HK-2 (cell line): ENCODE results near the gene CWC27.
A peak's percentile ranks its signal among the peaks of the same experiment; 100 is the strongest.
"Not testable (repeated sequence)": the region's sequence is repeated elsewhere in the genome, so short reads cannot be mapped to it uniquely, and the experiment has no call there.

Experiments used
- DNase-seq: peaks from one replicate; pipeline ENCODE4 v3.0.0-alpha.2; 2018; ENCODE audit not compliant: unreplicated experiment

CWC27 gene

DNA sequence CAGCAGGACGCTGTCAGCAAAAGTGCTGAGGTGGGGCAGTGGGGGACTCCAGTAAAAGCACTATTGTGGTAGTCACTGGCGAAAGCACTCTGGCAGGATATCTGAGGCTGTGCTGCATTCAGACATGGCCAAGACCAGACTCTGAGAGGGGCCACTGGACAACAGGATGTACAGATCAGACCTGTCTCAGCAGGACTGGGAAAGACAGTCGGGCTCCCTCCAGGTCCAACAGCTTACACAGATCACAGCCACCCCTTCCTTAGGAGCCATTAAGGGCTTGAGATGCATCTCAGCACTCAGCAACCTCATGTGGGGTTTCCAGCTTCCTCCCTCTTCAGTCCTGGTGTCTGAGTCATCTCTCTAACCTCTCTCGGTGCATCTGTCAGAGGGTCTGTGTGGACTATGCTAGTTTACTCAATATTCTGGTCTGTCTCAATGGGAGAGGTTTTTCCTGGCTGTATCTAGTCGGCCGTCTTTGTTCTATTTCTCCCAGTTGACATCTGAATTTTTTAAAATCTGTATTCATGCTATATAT lies 154.5 kb downstream of the CWC27 start:
- DNase-seq, result peak; percentile 6

DNA sequence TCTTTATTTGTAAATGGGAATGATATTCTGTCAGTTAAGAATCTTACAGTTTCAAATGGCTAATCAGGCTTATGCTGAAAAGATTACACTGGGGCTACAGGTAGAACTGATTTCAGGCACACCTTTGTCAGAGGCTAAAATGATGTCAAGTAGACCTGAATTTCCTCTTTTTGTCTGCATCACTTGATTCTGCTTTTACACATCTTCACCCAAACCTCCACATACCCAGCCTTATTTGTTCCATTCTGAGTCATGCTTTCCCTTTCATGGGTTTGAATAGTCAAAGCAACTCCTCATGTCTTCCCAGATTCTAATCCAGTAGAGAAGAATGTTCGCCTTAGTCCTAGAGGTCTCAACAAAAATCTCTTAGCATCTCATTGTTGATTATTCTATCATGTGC lies 156.4 kb downstream of the CWC27 start:
- no peak for DNase-seq

DNA sequence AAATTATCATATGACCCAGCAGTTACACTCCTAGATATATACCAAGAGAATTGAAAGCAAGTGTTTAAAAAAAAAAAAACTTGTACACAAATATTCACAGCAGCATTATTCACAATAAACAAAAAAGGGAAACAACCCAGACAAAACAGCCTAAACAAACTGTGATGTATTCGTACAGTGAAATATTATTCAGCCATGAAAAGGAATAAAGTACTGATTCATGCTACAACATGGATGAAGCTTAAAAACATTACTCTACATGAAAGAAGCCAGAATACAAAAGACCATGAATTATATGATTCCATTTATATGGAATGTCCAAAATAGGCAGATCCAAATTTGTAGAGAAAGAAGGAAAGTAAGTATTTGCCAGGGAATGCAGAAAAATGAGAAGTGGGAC lies 161.1 kb downstream of the CWC27 start:
- no peak for DNase-seq

DNA sequence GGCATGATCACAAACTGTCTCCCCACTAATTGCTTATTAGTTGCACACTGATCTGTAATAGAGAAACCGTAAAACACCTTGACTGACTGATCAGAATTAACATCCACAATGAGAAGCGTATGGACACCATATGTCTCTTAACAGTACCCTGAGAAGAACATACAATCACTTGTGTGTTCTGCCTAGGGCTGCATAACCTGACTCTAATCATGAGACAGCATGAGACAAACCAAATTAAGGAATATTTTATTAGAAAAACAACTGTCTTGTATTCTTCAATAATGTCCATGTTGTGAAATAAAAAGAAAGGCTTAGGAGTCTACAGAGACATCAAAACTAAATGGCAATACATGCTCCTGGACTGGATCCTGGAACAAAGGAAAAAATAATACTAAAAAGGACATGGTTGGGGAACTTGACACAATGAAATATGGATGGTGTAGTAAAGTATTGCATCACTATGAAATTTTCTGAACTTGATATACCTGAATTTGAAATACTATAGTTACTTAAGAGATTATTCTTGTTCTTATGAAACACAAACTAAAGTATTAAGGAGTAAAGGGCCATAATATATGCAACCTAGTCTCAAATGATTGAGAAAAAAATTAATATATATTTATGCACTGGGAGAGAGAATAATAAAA lies 162.1 kb downstream of the CWC27 start:
- no peak for DNase-seq

DNA sequence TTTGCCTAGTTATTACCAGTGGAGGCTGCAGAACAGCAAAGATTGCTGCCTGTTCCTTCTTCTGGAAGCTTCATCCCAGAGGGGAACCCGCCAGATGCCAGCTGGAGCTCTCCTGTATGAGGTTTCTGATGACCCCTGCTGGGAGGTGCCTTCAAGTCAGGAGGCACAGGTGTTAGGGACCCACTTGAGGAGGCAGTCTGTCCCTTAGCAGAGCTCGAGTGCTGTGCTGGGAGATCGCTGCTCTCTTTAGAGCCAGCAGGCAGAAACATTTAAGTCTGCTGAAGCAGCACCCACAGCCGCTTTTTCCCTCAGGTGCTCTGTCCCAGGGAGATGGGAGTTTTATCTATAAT lies 170.7 kb downstream of the CWC27 start:
- DNase-seq, result not testable (repeated sequence)

DNA sequence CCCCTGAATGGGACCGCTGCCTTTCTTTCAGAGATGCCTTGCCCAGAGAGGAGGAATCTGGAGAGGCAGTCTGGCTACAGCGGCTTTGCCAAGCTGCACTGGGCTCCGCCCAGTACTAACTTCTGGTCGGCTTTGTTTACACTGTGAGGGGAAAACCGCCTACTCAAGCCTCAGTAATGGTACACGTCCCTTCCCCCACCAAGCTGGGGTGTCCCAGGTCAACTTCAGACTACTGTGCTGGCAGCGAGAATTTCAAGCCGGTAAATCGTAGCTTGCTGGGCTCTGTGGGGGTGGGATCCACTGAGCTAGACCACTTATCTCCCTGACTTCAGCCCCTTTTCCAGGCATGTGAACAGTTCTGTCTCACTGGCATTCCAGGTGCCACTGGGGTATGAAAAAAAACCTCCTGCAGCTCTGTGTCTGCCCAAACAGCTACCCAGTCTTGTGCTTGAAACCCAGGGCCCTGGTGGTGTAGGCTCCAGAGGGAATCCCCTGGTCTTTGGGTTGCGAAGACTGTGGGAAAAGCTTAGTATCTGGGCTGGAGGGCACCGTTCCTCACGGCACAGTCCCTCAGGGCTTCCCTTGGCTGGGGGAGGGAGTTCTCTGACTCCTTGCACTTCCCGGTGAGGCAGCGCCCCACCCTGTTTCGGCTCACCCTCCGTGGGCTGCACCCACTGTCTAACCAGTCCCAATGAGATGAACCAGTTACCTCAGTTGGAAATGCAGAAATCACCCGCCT lies 171.2 kb downstream of the CWC27 start:
- DNase-seq, result no peak

DNA sequence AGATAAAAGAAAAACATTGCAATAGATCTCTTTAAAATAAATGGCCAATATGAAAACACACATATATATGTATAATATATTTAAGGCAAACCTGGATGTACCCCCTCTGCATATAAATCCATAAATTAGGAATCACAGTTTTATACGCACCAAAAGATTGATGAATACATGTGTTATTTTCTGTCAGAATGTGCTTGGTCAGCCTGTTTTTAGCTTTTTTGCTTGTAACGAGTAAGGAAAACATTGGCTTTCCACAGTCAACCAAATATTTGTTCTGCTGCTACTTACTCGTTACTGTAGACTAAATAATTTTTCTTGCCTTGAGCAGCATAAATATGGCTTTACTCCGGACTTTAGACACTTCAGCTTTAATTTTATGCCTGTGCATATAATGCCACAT lies 173.7 kb downstream of the CWC27 start:
- no peak for DNase-seq

DNA sequence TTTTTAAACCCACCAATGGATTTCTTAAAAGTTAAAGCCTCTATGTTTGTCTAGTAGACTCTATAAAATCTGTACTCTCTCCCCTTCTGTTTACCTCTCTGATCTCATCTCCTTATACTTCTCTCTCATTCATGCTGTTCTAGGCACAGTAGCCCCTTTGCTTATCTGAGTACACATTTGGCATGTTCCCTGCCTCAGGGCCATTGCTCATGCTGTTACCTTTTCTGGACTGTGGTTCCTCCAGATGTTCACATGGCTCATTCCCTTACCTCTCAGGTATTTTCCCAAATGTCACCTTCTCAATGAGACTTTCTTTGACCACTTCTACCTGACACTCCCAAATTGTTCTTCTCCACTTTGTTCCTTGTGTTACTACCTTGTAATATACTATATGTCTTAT lies 176.1 kb downstream of the CWC27 start:
- DNase-seq, result no peak

DNA sequence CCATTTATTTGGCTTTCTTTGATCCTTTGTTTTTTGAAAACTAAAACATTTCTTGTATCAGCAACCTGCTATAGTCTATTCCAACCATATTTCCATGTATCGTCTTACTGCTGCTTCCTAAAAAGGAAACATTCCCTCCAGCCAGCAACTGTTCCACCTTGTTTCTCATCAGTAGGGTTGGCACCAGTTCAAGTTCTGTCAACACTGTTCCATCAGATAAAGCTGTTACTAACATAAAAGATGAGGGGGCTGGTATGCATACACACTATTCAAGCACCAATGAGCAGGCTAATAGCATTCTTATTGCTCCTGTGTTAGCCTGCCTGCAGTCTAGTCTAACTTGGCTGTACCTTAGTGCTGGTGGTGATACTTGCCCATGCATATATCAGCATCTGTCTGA lies 178.3 kb downstream of the CWC27 start:
- no peak for DNase-seq

DNA sequence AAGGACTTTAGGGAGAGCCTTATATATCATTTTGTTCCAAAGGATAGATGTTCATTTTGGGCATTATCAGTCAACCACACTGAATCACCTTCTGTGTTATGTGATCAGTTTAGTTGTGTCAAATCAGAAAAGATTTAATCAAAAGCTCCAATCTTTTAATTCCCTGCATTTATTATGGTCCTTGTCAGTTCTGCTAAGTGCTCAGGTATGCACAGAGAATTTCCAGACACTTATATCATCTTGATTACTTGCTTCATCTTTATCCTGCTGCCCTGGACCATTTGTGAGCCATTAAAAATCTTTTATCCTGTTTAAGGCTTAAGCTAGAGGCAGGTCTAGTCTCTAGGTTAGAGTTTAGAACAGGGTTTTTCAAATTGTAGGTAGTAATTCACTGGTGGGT lies 179.1 kb downstream of the CWC27 start:
- DNase-seq, result no peak

DNA sequence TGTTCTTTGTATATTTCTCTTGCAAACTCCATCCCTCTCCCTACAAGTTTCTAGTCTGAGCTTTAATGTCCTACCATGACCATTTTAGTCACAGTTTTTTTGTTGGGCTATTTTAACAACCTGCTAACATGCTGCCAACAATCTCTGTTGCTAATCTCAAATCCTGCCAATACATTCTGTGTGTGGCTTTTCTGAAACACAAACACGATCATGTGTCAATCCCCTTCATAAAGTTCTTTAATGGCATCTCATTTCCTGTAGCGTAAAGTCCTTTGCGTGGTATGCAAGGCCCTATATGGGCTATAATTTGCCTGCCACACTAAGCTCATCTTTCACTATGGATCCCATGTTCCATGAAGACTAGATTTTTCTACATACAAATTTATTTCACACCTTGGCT lies 180.6 kb downstream of the CWC27 start:
- no peak for DNase-seq

DNA sequence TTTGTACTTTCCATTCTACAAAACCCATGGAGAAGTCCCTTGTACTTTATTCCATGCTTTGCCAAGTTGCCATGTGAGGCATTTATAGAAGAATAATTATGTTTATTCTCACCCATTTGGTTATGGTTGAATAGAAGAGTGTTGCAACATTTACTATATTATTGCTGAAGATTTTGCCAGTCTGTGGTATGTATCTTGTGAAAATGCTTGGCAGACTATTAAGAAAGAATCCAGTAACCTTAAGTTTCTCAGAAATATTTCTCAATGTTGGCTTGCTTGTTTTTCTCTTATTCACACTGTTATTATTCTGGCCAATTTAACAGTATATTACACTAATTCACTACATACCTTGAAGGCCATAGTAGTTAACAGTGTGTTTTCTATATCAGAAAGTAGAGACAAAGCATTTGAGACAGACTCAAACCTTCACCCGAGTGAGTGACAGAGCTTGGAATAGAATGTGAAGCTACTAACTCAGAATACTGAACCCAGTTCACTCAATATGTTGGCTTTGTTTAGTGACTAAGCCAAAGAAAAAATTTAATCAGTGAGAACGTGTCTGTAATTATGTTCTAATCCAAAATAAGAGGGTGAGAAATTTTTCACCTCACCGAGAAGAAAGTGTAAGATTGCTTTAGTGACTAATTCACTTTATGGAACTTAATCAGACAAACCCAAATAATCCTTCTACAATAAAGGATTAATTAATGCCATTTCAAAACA lies 184.4 kb downstream of the CWC27 start:
- no peak for DNase-seq

DNA sequence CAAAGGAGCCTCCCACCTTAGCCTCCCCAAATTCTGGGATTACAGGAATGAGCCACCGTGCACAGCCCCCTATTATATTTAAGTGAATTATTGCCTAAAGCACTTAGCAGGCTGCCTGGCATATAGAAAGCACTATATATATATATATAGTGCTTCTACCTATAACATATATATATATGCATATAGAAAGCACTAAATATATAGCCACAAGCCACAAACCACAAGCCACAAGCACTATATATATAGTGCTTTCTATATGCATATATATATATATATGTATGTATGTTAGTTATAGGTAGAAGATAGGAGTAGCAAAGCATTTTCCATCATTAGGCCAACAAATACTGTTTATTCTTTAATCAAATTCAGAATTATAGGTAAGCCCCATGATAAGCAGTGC lies 185.8 kb downstream of the CWC27 start:
- DNase-seq, result no peak

DNA sequence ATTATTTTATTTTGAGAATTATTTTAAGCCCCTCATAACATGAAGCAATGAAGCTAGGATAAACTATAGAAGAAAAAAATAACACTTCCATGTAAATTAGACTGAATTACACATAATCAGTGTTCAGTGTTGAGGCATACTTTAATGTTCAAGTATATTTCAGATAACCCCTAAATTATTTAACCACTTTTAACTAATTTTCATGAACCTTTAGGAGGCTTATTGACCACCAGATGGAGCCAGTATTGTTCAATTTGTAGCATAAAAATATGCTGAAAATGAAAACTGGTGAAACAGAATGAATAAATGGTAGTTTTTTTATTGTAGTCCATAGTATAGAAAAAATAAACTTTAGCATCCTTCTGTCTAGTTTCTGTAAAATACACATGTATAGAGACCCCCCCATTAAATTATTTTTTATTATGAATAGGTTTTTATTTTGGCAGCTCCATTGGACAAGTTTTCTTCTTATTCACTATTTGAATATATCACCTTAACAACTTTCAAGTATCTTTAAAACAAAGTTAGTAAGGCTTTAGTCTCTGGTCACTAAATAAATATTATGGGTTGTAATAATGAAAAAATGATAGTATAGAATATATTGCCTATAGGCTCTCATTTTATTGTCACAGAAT lies 190.1 kb downstream of the CWC27 start:
- no peak for DNase-seq

DNA sequence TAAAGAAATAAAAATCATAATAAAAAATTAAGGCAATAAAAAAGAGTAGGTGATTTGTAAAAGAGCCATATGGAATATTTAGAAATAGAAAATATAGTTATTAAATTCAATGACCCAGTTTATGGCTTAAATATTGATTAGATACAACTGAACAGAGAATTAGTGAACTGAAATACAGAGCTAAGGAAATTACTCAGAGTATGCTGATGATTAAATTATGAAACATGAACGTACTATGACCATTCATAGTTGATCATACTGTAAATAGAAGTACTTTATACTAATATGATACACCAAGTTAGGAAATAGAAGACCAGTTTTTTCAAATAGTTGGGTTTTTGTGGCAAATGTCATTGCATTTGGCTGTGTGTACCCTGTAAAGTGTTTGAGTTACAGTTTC lies 194.5 kb downstream of the CWC27 start:
- DNase-seq, result no peak

DNA sequence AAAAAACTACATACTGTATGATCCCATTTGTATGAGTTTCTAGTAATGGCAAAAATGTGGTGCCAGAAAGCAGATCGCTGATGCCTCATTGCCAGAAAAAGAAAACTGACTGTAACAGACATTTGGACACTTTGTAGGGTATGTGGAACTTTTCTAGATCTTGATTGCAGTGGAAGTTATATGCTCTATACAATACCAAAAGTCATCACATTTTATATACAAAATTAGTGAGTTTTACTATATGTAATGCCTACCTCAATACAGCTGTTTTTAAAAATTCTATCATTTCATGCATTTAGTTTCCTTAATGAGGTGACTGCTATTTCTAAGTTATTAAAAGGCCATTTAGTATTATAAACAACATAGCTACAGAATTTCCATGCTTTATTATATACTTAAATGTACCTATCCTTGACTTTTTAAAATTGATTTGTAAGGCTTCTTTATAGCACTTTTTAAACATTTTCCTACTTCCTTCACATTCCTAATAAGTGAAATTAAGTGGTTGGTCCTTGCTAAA lies 199.9 kb downstream of the CWC27 start:
- no peak for DNase-seq

DNA sequence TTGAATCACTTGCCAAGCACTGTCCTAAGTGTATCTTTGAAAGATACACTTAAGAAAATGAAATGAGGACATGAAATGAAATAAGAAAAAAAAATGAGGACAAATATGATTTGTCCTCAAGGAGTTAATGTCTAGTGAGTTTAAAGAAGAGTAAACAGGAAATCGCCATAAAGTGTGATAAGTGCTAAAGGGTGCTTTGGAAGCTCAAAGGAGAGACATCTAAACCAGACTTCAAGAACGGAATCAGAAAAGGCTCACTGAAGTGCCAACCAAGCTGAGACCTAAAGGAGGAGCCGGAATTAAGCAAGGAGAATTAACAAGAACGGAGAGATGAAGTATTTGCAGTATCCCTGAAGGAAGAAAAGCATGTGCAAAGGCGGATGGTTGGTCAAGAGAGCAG lies 200.8 kb downstream of the CWC27 start:
- no peak for DNase-seq

DNA sequence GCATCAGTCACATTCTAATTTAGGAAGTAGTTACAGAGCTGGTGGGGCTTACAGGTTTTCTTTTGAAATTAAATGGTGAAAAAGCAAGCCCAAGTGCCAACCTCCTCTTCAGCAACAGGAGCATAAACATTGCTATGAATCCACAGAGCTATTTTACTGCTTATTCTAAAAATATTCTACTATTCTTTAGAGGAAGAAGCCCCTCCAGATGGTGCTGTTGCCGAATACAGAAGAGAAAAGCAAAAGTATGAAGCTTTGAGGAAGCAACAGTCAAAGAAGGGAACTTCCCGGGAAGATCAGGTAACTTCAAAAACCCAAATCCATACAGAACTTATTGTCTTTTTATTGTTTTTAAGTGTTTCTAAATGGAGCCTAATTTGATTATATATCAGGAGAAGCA lies 202.8 kb downstream of the CWC27 start:
- DNase-seq, result no peak

DNA sequence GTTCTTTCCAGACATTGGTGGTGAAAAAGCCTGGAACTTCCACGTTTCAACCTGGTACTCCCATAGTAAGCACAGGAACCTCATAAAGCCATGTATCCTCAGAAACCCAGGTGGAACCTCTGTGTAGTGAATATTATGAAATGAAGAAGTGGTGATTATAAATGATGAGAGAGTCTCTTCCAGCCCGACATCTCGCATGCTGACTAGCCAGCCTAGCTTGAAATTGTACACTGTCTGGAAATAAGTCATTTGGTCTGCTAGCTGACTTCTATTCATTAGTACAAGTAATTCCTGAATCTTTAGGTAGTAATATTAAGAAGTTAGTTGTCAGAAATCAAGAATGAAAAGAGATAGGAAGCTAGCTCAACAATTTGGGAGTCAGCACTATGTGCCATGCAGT lies 203.3 kb downstream of the CWC27 start:
- DNase-seq, result no peak

DNA sequence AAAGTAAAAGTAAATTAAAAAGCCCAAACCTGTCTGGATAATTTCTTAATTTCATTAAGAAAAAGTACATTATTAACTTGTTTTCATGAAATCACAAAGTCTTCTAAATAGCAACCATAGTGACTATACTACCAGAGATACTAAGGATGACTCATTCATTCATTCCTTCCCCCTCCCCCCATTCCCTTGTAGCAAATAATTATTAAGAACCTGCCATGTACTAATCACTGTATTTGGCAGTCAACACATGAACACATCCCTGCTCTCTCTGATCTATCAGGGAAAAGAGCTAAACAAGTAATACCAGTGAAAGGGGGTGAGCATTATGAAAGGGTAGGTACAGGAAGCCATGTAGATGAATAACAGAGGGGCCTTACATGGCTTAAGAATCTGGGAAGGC lies 203.9 kb downstream of the CWC27 start:
- no peak for DNase-seq

DNA sequence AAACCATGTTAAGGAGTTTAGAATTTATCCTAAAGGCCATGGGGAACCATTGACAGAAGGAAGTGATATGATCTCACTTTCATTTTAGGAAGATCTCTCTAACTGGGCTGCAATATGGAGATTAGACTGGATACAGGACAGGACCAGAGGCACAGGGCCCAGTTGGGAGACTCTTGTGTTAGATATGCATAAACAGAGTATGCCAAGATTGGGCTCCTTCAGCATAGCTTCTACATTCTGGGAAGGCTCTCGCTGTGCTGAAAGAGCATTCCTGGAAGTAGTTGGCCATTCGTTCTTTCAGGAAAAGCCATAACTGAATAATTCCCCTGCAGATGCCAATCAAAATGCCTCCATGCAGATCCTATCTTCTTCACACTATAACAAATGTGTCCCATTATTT lies 204.5 kb downstream of the CWC27 start:
- DNase-seq, result no peak

DNA sequence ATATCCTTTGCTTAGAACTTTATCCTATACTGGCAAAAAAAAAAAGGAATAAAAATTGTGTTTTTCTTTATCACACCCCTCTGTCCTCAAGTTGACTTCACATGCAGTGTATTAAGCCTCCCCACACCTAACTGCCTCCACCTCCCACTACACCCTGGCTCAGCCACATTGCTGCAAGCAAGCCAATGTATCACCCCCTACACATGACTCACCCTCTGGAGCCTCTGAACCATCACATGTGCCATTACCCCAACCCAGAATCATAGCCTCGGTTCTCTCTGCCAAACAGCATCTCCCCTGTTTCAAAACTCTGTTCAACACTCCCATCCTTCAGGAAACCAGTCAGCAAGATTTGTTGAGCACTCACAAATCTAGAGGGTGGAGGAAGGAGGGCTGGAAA lies 209.0 kb downstream of the CWC27 start:
- DNase-seq, result peak; percentile 7
